GM18517 (cell line): Measurements from ENCODE around the gene MRPL55.
"Not testable (repeated sequence)": the region's sequence is repeated elsewhere in the genome, so short reads cannot be mapped to it uniquely, and the experiment has no call there.

Source experiments
- ATAC-seq: cut with Tn5 transposase; IDR thresholded peaks from one replicate; pipeline ENCODE4 v1.9.1; 2021; ENCODE audit warnings: mild to moderate bottlenecking, moderate library complexity; ENCODE audit not compliant: unreplicated experiment

Gene MRPL55

GRCh38 chr1:228125185-228125584 is 16.1 kb upstream of the MRPL55 start:
- no peak for ATAC-seq

DNA sequence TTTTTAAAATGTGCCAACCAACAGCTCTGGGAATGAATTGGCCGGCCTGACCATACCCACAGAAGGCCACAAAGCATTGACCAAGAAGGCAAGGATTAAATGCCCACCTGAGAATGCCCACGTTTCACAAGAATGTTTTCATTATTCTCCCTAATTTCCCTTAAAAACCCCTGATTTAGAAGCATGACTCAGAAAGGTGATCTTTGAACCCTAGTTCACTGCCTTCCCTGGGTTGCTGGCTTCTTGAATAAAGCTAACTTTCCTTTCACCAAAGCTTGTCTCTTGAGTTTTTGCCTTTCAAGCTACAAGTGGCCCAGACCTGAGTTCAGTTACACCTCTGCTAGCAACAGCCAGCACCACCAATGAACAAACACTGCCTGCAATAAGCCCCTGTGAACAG is 14.4 kb upstream of the MRPL55 start:
- no peak for ATAC-seq

DNA sequence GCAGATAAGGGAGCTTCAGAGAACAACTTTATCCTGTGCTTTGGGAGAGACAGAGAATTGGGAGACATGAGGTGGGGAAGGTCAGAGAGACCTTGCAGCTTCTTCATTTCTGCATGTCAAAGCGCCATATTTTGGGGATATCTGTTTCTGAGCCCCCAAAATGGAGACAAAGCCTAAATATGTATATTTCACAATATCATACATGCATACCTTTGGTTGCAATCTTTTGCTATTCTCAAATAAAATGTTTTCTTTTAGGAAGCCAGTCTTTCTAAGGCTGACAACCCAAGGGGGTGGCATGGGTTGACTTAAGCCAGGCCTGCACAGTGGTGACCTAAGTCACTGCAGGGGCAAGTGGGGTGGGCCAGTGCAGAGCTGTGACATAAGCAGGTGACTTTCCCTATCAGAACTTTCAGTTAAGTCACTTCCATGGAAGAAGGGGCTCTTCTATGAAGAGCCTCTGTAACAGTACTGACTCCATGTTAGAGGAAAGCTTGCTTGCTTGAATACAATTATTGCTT is 13.9 kb upstream of the MRPL55 start:
- ATAC-seq = no peak

DNA sequence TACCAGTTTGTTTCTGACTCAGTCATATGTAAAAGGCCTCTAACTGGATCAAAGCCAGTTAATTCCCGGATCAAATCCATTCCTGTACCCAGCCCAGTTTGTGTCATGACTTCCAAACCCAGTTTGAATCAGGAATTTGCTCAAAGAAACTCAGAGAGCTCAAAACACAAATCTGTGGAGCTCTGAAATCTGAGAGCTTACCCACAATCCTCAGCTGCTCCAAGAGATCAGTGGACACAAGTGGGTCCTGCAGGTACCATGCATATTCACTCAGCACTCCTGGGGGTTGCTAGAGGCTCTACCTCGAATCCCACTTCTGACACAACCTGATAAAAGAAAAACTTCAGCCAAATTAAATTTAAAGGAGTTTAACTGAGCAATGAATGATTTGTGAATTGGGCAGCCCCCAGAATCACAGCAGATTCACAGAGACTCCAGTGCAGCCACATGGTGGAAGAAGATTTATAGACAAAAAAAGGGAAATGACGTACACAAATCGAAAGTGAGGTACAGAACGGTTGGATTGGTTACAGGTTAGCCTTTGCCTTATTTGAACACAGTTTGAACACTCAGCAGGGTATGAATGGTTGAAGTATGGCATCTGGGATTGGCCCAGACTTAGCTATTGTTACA is 11.9 kb upstream of the MRPL55 start:
- ATAC-seq = no peak

DNA sequence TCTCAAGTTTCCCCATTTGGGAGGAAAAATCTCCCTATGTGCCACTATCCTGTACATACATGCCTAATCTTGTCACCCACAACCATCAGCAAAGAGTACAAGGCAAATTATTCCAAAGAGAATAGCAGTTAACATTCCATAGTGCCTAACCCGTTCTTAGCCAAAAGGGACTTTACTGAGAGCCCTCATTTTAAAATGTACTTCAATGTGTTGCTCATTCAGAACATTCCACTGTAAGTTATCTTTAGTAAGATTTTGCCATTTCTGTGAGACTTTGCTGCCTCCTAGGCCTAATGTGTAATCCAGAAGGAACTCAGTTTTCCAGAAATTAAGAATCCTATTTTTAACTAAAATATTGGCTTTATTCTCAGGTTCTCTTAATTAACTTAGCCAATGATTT is 11.3 kb upstream of the MRPL55 start:
- ATAC-seq = no peak

DNA sequence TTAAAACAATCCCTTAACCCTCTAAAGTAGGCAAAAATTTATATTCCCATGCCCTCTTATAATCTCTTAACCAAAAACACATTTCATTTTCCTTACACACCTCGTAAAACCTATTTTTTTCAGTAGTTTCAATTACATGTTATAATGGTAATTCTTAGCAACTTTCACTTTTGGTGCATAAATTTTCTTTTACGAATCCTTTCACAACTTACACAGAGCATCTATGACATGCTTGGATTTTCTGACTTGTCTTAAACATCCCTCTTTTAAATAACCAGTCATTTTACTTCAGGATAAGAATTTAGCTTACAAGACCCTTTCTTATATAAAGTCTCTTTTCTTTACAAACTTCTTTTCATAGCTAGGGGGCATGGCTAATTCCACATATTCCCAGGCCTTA is 8.9 kb upstream of the MRPL55 start:
- no peak for ATAC-seq

DNA sequence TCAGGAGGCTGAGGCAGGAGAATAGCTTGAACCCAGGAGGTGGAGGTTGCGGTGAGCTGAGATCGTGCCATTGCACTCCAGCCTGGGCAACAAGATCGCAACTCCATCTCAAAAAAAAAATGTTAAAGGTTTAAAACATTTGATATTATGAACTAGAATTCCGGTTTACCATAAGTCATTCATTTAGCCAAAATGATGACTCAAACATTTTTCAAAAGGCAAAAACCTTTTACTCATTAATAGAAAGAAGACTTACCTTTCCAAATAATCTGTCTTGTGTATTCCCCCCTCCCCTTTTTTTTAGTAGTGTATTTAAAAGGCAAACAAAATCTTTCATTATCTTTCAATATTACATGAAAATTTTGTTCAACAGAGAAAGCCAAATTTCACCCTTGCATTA is 8.2 kb upstream of the MRPL55 start:
- no peak for ATAC-seq

DNA sequence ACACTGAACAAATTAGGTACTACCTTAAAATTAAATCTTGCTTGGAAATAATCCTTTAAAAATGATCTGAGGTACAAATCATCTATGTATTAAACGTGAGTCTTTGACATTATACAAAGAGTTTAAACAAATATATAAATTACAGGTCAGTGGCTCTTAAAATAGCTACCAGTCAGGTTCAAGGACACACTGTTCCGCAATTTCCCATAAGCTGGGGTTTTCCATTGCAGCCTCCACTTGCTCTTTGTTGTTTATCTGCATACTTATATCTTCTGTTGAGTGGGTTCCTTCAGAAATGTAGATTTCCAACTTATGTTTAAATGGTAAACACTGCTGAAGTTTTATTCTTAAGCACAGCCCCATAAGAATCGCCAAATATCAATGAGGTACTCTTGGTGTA is 5.7 kb upstream of the MRPL55 start:
- ATAC-seq = no peak

DNA sequence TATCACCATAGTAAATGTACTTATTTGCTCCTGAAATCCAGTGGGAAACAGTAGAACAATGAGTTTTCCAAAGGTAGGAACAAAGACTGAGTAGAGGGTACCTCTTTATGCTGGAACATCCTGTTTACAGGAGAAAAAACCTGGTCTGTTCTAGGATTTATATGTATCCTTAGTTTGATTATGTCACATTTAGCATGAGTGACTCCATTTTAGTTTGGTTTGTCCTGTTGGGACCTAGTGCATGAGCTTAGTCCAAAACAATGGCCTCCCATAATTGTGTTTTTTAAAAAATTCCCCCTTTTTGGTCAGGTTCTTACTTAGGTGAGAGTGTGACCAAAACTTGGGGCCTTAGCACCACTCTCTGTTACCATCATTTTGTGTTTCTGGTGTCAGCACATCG is 3.5 kb upstream of the MRPL55 start:
- no peak for ATAC-seq

GRCh38 chr1:228112167-228112566 is 3.1 kb upstream of the MRPL55 start:
- ATAC-seq = no peak

- not testable (repeated sequence) for ATAC-seq
These were observed 2.2 kb upstream of the MRPL55 start for GRCh38 chr1:228111315-228111714.

- no peak for ATAC-seq
These were observed 1.5 kb upstream of the MRPL55 start for GRCh38 chr1:228110556-228110955.

GRCh38 chr1:228109962-228110488 is 926 bp upstream of the MRPL55 start:
- no peak for ATAC-seq

GRCh38 chr1:228108742-228109072 is 392 bp downstream of the MRPL55 start:
- ATAC-seq = no peak

GRCh38 chr1:228108055-228108690 is 926 bp downstream of the MRPL55 start:
- no peak for ATAC-seq

DNA sequence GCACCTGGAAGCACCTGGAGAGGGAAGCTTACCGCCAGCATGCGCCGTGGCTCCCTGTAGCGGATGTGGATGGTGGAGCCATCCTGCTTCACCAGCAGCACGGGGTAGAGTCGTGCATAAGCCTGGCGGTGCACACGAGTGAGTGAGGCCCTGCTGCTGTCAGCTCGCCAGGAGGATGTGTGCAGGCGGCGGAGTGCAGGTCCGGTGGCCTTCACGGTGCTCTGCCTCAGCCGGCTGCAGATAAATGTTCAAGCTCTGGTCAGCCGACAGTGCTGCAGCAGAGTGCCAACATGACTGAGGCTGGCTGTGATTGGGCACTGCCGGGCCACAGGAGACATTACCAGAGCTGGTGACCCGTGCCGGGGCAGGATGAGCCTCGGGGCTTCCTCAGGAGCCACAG is 1.5 kb downstream of the MRPL55 start:
- ATAC-seq = no peak

DNA sequence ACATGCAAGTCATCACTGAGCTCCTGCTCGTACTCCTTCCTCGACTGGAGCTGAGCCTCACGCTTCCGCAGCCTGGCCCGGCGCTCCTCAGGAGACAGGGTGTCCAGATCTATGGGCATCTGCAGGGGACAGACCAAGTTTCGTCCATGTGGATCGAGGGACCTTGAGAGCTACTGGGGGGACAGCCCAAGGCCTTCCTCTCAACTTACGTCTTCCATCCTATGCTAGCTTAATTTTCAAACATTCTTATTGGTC is 2.4 kb downstream of the MRPL55 start:
- no peak for ATAC-seq

DNA sequence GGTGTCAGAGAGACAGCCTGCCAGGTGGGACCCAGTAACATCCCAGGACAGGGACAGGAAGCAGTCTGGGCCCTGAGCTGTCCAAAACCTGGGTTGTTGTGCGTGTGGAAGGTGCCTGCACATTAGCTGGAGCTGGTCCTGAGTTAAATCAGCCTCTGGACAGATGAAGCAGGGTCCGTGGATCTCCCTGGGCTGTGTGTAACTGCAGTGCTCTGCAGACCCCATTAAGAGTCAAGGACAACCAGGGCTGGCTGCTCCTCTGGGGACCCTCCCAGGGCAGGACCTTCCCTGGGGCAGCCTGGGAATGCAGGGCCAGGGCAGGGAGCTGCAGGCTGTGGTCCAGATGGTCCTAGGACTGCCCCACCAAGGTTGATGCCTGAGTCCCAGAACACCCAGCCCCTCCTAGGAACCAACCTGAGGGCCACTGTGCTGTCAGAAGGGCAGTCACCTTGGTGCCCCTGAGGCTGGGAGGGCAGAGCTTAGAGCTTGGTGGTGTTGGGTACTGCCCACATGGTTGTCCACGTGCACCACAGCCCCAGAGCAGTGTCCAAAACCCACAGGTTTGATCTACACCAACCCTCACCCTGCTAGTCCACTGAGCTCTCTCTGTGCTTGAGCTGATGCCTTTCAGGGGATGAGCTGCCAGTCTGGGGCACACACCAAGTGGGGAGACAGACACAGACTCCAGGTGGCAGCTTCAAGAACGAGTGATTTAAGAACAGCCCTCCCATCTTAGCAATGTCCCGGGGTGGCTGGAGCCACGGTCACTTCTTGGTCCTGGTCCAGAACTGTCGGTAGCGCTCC is 2.9 kb downstream of the MRPL55 start:
- no peak for ATAC-seq

- ATAC-seq = no peak
These were observed 3.7 kb downstream of the MRPL55 start for GRCh38 chr1:228105270-228105995.

- ATAC-seq = no peak
These were observed 4.4 kb downstream of the MRPL55 start for GRCh38 chr1:228104526-228105269.
